NCI-H1048 (cell line): ENCODE data around the gene TGFA.

ENCODE experiments used
- DNase-seq: peaks from one replicate; lab custom pipeline; 2025; lab: John Stamatoyannopoulos, UW

The TGFA gene

GRCh38 chr2:70552501-70553333 lies 909 bp downstream of the TGFA start:
- no peak for DNase-seq

- DNase-seq = no peak
Measured at GRCh38 chr2:70551167-70551566, 2.5 kb downstream of the TGFA start.

- DNase-seq = no peak
Measured at GRCh38 chr2:70549962-70550361, 3.7 kb downstream of the TGFA start.

GRCh38 chr2:70549064-70549710 lies 4.4 kb downstream of the TGFA start:
- DNase-seq = no peak

- DNase-seq = no peak
Measured at GRCh38 chr2:70548233-70548632, 5.4 kb downstream of the TGFA start.

GRCh38 chr2:70546885-70547284 lies 6.7 kb downstream of the TGFA start:
- DNase-seq = no peak

GRCh38 chr2:70546376-70546775 lies 7.2 kb downstream of the TGFA start:
- no peak for DNase-seq

- no peak for DNase-seq
Measured at GRCh38 chr2:70541481-70542020, 12.1 kb downstream of the TGFA start.

GRCh38 chr2:70537840-70538239 lies 15.8 kb downstream of the TGFA start:
- DNase-seq = no peak

GRCh38 chr2:70536517-70537055 lies 17.0 kb downstream of the TGFA start:
- no peak for DNase-seq

- DNase-seq = no peak
Measured at GRCh38 chr2:70535573-70535972, 18.1 kb downstream of the TGFA start.

GRCh38 chr2:70534183-70534836 lies 19.3 kb downstream of the TGFA start:
- no peak for DNase-seq

GRCh38 chr2:70532244-70532935 lies 21.2 kb downstream of the TGFA start:
- DNase-seq = no peak

GRCh38 chr2:70531419-70532086 lies 22.1 kb downstream of the TGFA start:
- no peak for DNase-seq

GRCh38 chr2:70529610-70530009 lies 24.0 kb downstream of the TGFA start:
- no peak for DNase-seq

- no peak for DNase-seq
Measured at GRCh38 chr2:70528929-70529328, 24.7 kb downstream of the TGFA start.

GRCh38 chr2:70528276-70528675 lies 25.4 kb downstream of the TGFA start:
- DNase-seq = no peak

GRCh38 chr2:70527447-70528080 lies 26.1 kb downstream of the TGFA start:
- no peak for DNase-seq

GRCh38 chr2:70526126-70526525 lies 27.5 kb downstream of the TGFA start:
- DNase-seq = no peak

GRCh38 chr2:70525032-70525431 lies 28.6 kb downstream of the TGFA start:
- no peak for DNase-seq
